ENCODE results near the gene HDLBP. TPM values are rescaled to one million over a fixed set of nuclear protein-coding genes. Genes with fewer than 3 reads are reported as not detected.

The HDLBP gene
- total and polyA plus RNA-seq, 10 of the 15 experiments (the other 5 are each of a cell fraction or from before 2014, with no cell fraction given), result 19.5 to 383 (median 249) TPM

GRCh38 chr2:241302759-241303651 lies 12.5 kb downstream of the HDLBP start:
- DNase-seq (ENCODE audit: low read depth, low spot score) (no peak), FAIRE-seq (no peak), ATAC-seq (0 out of 3 replicates have a peak, but pooled peaks have one; percentile 4)
- TF ChIP-seq MTA3 (IDR thresholded peaks at IDR 0.05; ENCODE audit: borderline replicate concordance, low read length), result no peak
- TF ChIP-seq ZBTB11 (CRISPR knock-in tag; IDR thresholded peaks at IDR 0.05), result no peak
- TF ChIP-seq MAX (IDR thresholded peaks at IDR 0.05; ENCODE audit: low read depth, low read length), result no peak
- TF ChIP-seq SIX5 (IDR thresholded peaks at IDR 0.05; ENCODE audit: low read depth, low read length, severe bottlenecking), result no peak
- no peak for TF ChIP-seq HDGF (IDR thresholded peaks at IDR 0.05)
- no peak for TF ChIP-seq SMC3 (IDR thresholded peaks at IDR 0.05; ENCODE audit: borderline replicate concordance, low read length)
- TF ChIP-seq, protein P1, sequence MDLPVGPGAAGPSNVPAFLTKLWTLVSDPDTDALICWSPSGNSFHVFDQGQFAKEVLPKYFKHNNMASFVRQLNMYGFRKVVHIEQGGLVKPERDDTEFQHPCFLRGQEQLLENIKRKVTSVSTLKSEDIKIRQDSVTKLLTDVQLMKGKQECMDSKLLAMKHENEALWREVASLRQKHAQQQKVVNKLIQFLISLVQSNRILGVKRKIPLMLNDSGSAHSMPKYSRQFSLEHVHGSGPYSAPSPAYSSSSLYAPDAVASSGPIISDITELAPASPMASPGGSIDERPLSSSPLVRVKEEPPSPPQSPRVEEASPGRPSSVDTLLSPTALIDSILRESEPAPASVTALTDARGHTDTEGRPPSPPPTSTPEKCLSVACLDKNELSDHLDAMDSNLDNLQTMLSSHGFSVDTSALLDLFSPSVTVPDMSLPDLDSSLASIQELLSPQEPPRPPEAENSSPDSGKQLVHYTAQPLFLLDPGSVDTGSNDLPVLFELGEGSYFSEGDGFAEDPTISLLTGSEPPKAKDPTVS (IDR thresholded peaks at IDR 0.05; ENCODE audit: low read depth, low read length), result no peak
- TF ChIP-seq KLF5 (IDR thresholded peaks at IDR 0.05; ENCODE audit: partially characterized antibody), result no peak
- no peak for TF ChIP-seq MYB (IDR thresholded peaks at IDR 0.05; ENCODE audit: borderline replicate concordance, low read depth, low read length)
- no peak for TF ChIP-seq MTA2 (IDR thresholded peaks at IDR 0.05; ENCODE audit: low read depth)
- TF ChIP-seq MYC (IDR thresholded peaks at IDR 0.05; ENCODE audit: insufficient read depth, insufficient read length, insufficient replicate concordance, low read length, severe bottlenecking), result no peak
- no peak for TF ChIP-seq MLLT1 (IDR thresholded peaks at IDR 0.05)
- in situ Hi-C loops (cut with MboI) (no loop called here), intact Hi-C loops (cut with micrococcal nuclease; ENCODE audit: unreplicated experiment) (no loop called here)
- Histone ChIP-seq H3K27ac (ENCODE audit: control insufficient read depth, insufficient read depth) (peak overlapping the region; percentile 24; the same call in 1 of the 2 replicates), H3K27me3 (replicated peaks in 1 of 2; ENCODE audit: control insufficient read depth in 2 of 2, insufficient read depth in 2 of 2, low read length in 1 of 2) (no peaks in the 10 kb centered on the region), H3K9ac (ENCODE audit: control insufficient read depth, insufficient read depth, low read length) (peak overlapping the region; percentile 7), H2AFZ (ENCODE audit: control insufficient read depth, low read depth, low read length) (no peak overlapping the region), H3K4me2 (ENCODE audit: control insufficient read depth, insufficient read depth) (peak overlapping the region; percentile 28; the same call in 1 of the 2 replicates), H4K20me1 (ENCODE audit: control insufficient read depth, insufficient read depth) (no peaks in the 10 kb centered on the region), H3K4me3 (no peak overlapping the region), H3K4me1 (ENCODE audit: control insufficient read depth, insufficient read depth, low read length) (peaks cover 19% of the 10 kb centered on the region), H3K9me3 (replicated peaks; ENCODE audit: control insufficient read depth, insufficient read depth, low read length) (no peaks in the 10 kb centered on the region), H3K36me3 (ENCODE audit: control insufficient read depth in 2 of 2, insufficient read depth in 2 of 2, low read length in 1 of 2) (0 out of 4 replicates have a peak, but pooled peaks cover 0 to 3% of the 10 kb centered on the region in 2 experiments), H3K79me2 (ENCODE audit: control insufficient read depth, insufficient read depth, low read length) (peaks cover 88% of the 10 kb centered on the region)
- SMC1A ChIA-PET (ENCODE audit: uncharacterized antibody, unreplicated experiment), result interaction anchor here (0.7 to 6.6 kb wide), 13 partner anchors 9 to 383 kb away, joined by 3 to 33 read pairs (median 3); partner anchors contain the start of gene DTYMK
- RAD21 ChIA-PET (ENCODE audit: unreplicated experiment), result interaction anchor here (1.2 to 2.4 kb wide), 4 partner anchors 9 to 17 kb away, joined by 3 to 11 read pairs (median 4); no protein-coding TSS in a partner anchor
- POLR2A ChIA-PET, result interaction anchor here (0.7 to 3.3 kb wide), 6 partner anchors 9 to 26 kb away, joined by 4 to 20 read pairs (median 5); partner anchors contain the start of genes HDLBP and SEPTIN2
- CTCF ChIA-PET, result interaction anchor here (0.6 to 2.5 kb wide), 6 partner anchors 9 to 23 kb away, joined by 3 to 13 read pairs (median 3); no protein-coding TSS in a partner anchor
- 77% methylated on average over 13 of the region's 13 CpGs for WGBS (ENCODE audit: insufficient coverage, insufficient replicate concordance, low lambda C conversion rate, missing lambda C conversion rate)
- BruUV-seq (replicated peaks), result no TSS peak

All from GM12878 (cell line).